Thoracic aorta (tissue), 2 donors: Measurements from ENCODE around the gene PNPLA1. TPM values are rescaled to one million over a fixed set of nuclear protein-coding genes. Genes with fewer than 3 reads are reported as not detected.

Source experiments
- ATAC-seq: fragments of 150-250 bp; one replicate; pipeline ENCODE4 v1.8.0; 2017; ENCODE audit warnings: low read depth; ENCODE audit not compliant: insufficient number of reproducible peaks, low FRiP score
- DNase-seq: peaks from one replicate; pipeline ENCODE4 v3.0.0-alpha.2; 2020; ENCODE audit warnings: low spot score
- H3K27ac ChIP-seq, 2 donors: fragments of 200-600 bp; sonication (generic); 1 replicate in 1 of 2; 2 replicates in 1 of 2; pipeline ENCODE4 v1.5.1; 2016; ENCODE audit warnings: mild to moderate bottlenecking in 2 of 2, moderate library complexity in 2 of 2
- H3K27me3 ChIP-seq: fragments of 200-600 bp; sonication (generic); replicated peaks from 2 replicates; pipeline ENCODE4 v1.6.0; 2016; ENCODE audit warnings: mild to moderate bottlenecking; ENCODE audit not compliant: insufficient read depth
- H3K36me3 ChIP-seq: fragments of 200-600 bp; sonication (generic); one replicate; pipeline ENCODE4 v1.5.1; 2016
- H3K4me1 ChIP-seq, 2 donors: fragments of 200-600 bp; sonication (generic); 1 replicate in 1 of 2; 2 replicates in 1 of 2; pipeline versions ENCODE4 v1.5.1 to v1.6.0; 2016; ENCODE audit warnings: low read depth in 2 of 2, mild to moderate bottlenecking in 1 of 2; ENCODE audit not compliant: control insufficient read depth in 1 of 2
- H3K4me3 ChIP-seq: fragments of 200-600 bp; sonication (generic); 2 replicates; pipeline ENCODE4 v1.5.1; 2016; ENCODE audit warnings: mild to moderate bottlenecking
- H3K9me3 ChIP-seq: fragments of 200-600 bp; sonication (generic); 2 replicates; pipeline ENCODE4 v1.5.1; 2016
- CTCF ChIP-seq: fragments of 200-600 bp; sonication (generic); IDR thresholded peaks from one replicate; pipeline ENCODE4 v1.5.1; 2019; ENCODE audit warnings: antibody characterized with exemption
- total RNA-seq, 2 donors: library from RNA; depleted of rRNA; stranded (reverse); fragments of >200 nt; gene quantifications; one replicate each; pipeline versions ENCODE4 v1.1.0 to v1.2.3, GENCODE V29; 2016

The PNPLA1 gene
- total RNA-seq, 2 donors from 2014 or later, result not detected

GRCh38 chr6:36319436-36319762, 49.5 kb downstream of the PNPLA1 start:
- H3K4me3 ChIP-seq, result no peak overlapping the region
- no peaks in the 10 kb centered on the region for H3K9me3 ChIP-seq
- ATAC-seq, result no peak
- no peaks in the 10 kb centered on the region for H3K4me1 ChIP-seq
- no peaks in the 10 kb centered on the region for H3K27me3 ChIP-seq
- no peak for TF ChIP-seq CTCF
- H3K27ac ChIP-seq, result no peak overlapping the region
- no peak for DNase-seq
- no peaks in the 10 kb centered on the region for H3K36me3 ChIP-seq

- no peak for ATAC-seq
- DNase-seq, result no peak
- H3K27me3 ChIP-seq, result no peaks in the 10 kb centered on the region
- no peaks in the 10 kb centered on the region for H3K4me1 ChIP-seq
- no peaks in the 10 kb centered on the region for H3K9me3 ChIP-seq
- H3K36me3 ChIP-seq, result no peaks in the 10 kb centered on the region
- no peak overlapping the region for H3K27ac ChIP-seq
- no peak for TF ChIP-seq CTCF
- H3K4me3 ChIP-seq, result no peak overlapping the region
Measured at GRCh38 chr6:36319821-36320220, 50.0 kb downstream of the PNPLA1 start.

- Histone ChIP-seq H3K9me3 (no peaks in the 10 kb centered on the region), H3K27me3 (no peaks in the 10 kb centered on the region), H3K4me3 (no peak overlapping the region), H3K36me3 (no peaks in the 10 kb centered on the region), H3K27ac (no peak overlapping the region), H3K4me1 (no peaks in the 10 kb centered on the region)
- TF ChIP-seq CTCF, result no peak
- ATAC-seq (no peak), DNase-seq (no peak)
Measured at GRCh38 chr6:36320475-36320874, 50.6 kb downstream of the PNPLA1 start.

- Histone ChIP-seq H3K27me3 (no peaks in the 10 kb centered on the region), H3K27ac (no peak overlapping the region), H3K4me3 (no peak overlapping the region), H3K36me3 (no peaks in the 10 kb centered on the region), H3K4me1 (no peaks in the 10 kb centered on the region), H3K9me3 (no peaks in the 10 kb centered on the region)
- TF ChIP-seq CTCF, result no peak
- ATAC-seq, result no peak
- no peak for DNase-seq
Measured at GRCh38 chr6:36322591-36322990, 52.7 kb downstream of the PNPLA1 start.

GRCh38 chr6:36323062-36323461, 53.2 kb downstream of the PNPLA1 start:
- H3K36me3 ChIP-seq, result no peaks in the 10 kb centered on the region
- H3K4me3 ChIP-seq, result no peak overlapping the region
- no peak for TF ChIP-seq CTCF
- H3K9me3 ChIP-seq, result no peaks in the 10 kb centered on the region
- no peak for DNase-seq
- H3K4me1 ChIP-seq, result no peaks in the 10 kb centered on the region
- no peak overlapping the region for H3K27ac ChIP-seq
- no peaks in the 10 kb centered on the region for H3K27me3 ChIP-seq
- no peak for ATAC-seq
